OCI-LY1 (cell line): ENCODE data around the gene ASTL.

Experiments used
- H2AFZ ChIP-seq: fragments of 200-600 bp; sonication (generic), shearing (Covaris generic); 2 replicates; pipeline ENCODE4 v1.6.0; 2014; ENCODE audit warnings: antibody characterized with exemption, mild to moderate bottlenecking, low read length
- H3F3A ChIP-seq: fragments of 200-600 bp; sonication (generic), shearing (Covaris generic); 2 replicates; pipeline ENCODE4 v1.6.0; 2014; ENCODE audit warnings: mild to moderate bottlenecking, antibody characterized with exemption, low read length, moderate library complexity; ENCODE audit not compliant: insufficient read depth
- H3K27ac ChIP-seq: fragments of 200-600 bp; sonication (generic); 2 replicates; pipeline ENCODE4 v1.5.1; 2014; ENCODE audit warnings: low read length, mixed run types, mild to moderate bottlenecking, low read depth; ENCODE audit not compliant: poor library complexity, severe bottlenecking
- H3K27me3 ChIP-seq: fragments of 200-600 bp; sonication (generic); 2 replicates; pipeline ENCODE4 v1.6.0; 2014; ENCODE audit warnings: antibody characterized with exemption, mild to moderate bottlenecking, low read length, moderate library complexity; ENCODE audit not compliant: insufficient read depth
- H3K36me3 ChIP-seq: fragments of 200-600 bp; sonication (generic); 2 replicates; pipeline ENCODE4 v1.6.1; 2014; ENCODE audit warnings: mild to moderate bottlenecking, antibody characterized with exemption, low read length, moderate library complexity, mixed read lengths; ENCODE audit not compliant: insufficient read depth
- H3K4me1 ChIP-seq: fragments of 200-600 bp; sonication (generic); 2 replicates; pipeline ENCODE4 v1.5.1; 2014; ENCODE audit warnings: mild to moderate bottlenecking, low read length, moderate library complexity; ENCODE audit not compliant: insufficient read depth, severe bottlenecking
- H3K4me2 ChIP-seq: fragments of 200-600 bp; sonication (generic), shearing (Covaris generic); 2 replicates; pipeline ENCODE4 v1.6.1; 2014; ENCODE audit warnings: low read length
- H3K4me3 ChIP-seq: fragments of 200-600 bp; sonication (generic); 2 replicates; pipeline ENCODE4 v1.5.1; 2014; ENCODE audit warnings: low read length, low read depth, mild to moderate bottlenecking, mixed read lengths; ENCODE audit not compliant: poor library complexity, severe bottlenecking
- H3K79me2 ChIP-seq: fragments of 200-600 bp; shearing (Covaris generic); 2 replicates; pipeline ENCODE4 v1.6.1; 2016; ENCODE audit warnings: mixed run types, low read length, mixed read lengths; ENCODE audit not compliant: insufficient read depth
- H3K9ac ChIP-seq: fragments of 200-600 bp; sonication (generic), shearing (Covaris generic); 2 replicates; pipeline ENCODE4 v1.6.1; 2014; ENCODE audit warnings: mild to moderate bottlenecking, low read length, mixed read lengths
- H3K9me2 ChIP-seq: fragments of 200-600 bp; sonication (generic), shearing (Covaris generic); 2 replicates; pipeline ENCODE4 v1.6.1; 2014; ENCODE audit warnings: low read depth, mild to moderate bottlenecking, low read length, mixed read lengths
- H3K9me3 ChIP-seq: fragments of 200-600 bp; shearing (Covaris generic); 2 replicates; pipeline ENCODE4 v1.6.1; 2014; ENCODE audit warnings: low read length, mixed read lengths
- H4K20me1 ChIP-seq: fragments of 200-600 bp; sonication (generic), shearing (Covaris generic); 2 replicates; pipeline ENCODE4 v1.6.0; 2016; ENCODE audit warnings: mild to moderate bottlenecking, low read length; ENCODE audit not compliant: insufficient read depth
- EZH2 ChIP-seq: fragments of 200-600 bp; sonication (generic), shearing (Covaris generic); IDR thresholded peaks from 2 replicates; pipeline ENCODE4 v1.8.0; 2017; ENCODE audit warnings: borderline replicate concordance, mixed run types, mild to moderate bottlenecking, antibody characterized with exemption, low read length, moderate library complexity, mixed read lengths
- TF ChIP-seq, protein P1 (sequence below): fragments of 200-600 bp; sonication (generic), shearing (Covaris generic); IDR thresholded peaks from 2 replicates; pipeline ENCODE4 v1.5.1; 2017; ENCODE audit warnings: mild to moderate bottlenecking, antibody characterized with exemption, low read length, moderate library complexity, mixed read lengths

ASTL gene

DNA sequence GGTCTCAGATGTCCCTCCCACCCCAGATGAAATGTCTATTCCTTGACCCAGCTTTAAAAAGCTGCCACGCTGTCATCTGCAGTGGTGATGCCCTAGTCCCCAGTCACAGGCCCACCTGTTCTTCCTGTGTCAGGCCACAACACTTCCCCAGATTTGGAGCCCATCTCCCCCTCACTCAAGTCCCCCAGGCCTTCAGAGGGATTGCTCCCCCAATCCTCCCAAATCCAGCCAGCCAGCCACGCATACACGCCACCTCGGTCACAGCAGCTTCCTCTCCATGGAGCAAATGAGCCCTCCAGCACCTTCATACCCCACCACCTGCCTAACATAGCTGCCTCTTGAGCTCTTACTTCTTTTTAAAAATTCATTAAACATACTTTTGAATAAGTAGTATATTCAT is 7.8 kb downstream of the ASTL start:
- no peaks in the 10 kb centered on the region for H3K79me2 ChIP-seq
- H3K4me3 ChIP-seq = no peak overlapping the region
- no peaks in the 10 kb centered on the region for H3F3A ChIP-seq
- H3K27me3 ChIP-seq = peaks cover under 1% of the 10 kb centered on the region; the same call in 1 of the 2 replicates
- no peak for TF ChIP-seq EZH2
- TF ChIP-seq, protein P1, sequence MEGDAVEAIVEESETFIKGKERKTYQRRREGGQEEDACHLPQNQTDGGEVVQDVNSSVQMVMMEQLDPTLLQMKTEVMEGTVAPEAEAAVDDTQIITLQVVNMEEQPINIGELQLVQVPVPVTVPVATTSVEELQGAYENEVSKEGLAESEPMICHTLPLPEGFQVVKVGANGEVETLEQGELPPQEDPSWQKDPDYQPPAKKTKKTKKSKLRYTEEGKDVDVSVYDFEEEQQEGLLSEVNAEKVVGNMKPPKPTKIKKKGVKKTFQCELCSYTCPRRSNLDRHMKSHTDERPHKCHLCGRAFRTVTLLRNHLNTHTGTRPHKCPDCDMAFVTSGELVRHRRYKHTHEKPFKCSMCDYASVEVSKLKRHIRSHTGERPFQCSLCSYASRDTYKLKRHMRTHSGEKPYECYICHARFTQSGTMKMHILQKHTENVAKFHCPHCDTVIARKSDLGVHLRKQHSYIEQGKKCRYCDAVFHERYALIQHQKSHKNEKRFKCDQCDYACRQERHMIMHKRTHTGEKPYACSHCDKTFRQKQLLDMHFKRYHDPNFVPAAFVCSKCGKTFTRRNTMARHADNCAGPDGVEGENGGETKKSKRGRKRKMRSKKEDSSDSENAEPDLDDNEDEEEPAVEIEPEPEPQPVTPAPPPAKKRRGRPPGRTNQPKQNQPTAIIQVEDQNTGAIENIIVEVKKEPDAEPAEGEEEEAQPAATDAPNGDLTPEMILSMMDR = no peak
- no peak overlapping the region for H3K27ac ChIP-seq
- H4K20me1 ChIP-seq = no peaks in the 10 kb centered on the region
- no peaks in the 10 kb centered on the region for H3K4me1 ChIP-seq
- no peak overlapping the region for H2AFZ ChIP-seq
- H3K9me3 ChIP-seq = no peaks in the 10 kb centered on the region
- H3K36me3 ChIP-seq = no peaks in the 10 kb centered on the region
- H3K9me2 ChIP-seq = no peaks in the 10 kb centered on the region
- no peak overlapping the region for H3K9ac ChIP-seq
- H3K4me2 ChIP-seq = no peak overlapping the region

DNA sequence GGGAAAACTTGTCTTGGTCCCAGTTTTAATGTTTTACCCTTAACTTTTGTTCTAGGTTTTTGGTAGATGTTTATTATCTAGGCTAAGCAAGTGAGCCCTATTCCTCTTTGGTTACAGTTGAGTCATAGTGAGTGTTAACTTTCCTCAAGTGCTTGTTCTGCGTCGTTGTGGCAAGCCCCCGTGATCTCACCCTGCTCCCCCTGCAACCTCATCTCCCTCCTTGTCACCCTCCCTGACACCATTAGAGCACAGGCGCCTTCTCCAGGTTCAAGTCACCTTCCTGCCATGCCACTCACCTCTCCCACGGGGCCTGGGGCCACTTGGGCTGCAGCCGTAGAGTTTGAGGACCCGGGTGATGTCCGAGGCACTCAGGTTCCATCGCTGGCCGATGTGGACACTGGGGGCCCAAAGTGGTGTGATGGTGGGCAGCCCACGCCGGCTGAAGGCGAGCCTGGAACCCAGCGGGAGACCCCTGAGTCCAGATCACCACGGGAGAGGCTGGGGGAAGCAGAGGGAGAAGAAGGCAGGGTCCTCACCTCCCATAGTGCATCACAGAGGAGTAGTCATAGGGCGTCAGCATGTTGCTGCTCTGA is 8.7 kb downstream of the ASTL start:
- H3K4me2 ChIP-seq = no peak overlapping the region
- no peaks in the 10 kb centered on the region for H3K79me2 ChIP-seq
- no peaks in the 10 kb centered on the region for H3K4me1 ChIP-seq
- H3K9me3 ChIP-seq = no peaks in the 10 kb centered on the region
- H3K9ac ChIP-seq = no peak overlapping the region
- H2AFZ ChIP-seq = no peak overlapping the region
- no peak overlapping the region for H3K4me3 ChIP-seq
- no peaks in the 10 kb centered on the region for H3K9me2 ChIP-seq
- no peak for TF ChIP-seq EZH2
- TF ChIP-seq, protein P1 = no peak
- H4K20me1 ChIP-seq = no peaks in the 10 kb centered on the region
- H3F3A ChIP-seq = no peaks in the 10 kb centered on the region
- peaks cover 9% of the 10 kb centered on the region; the same call in 1 of the 2 replicates for H3K27me3 ChIP-seq
- no peaks in the 10 kb centered on the region for H3K36me3 ChIP-seq
- no peak overlapping the region for H3K27ac ChIP-seq

DNA sequence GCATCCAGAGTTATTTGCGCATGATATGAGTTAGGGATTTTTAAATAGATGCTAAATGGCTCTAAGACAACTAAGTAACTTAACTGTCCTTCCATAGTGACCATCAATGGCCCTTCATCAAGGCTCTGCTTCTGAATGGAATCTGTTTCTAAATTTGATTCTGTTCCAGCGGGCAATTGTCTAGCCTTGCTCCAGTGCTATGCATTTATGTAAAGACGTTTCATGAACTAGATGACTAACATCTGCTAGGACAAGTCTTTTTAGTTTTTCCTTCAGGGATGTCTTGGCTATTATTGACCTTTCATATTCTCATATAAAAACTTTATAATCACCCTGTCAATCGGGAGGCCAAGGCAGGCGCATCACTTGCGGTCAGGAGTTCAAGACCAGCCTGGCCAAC is 9.8 kb downstream of the ASTL start:
- Histone ChIP-seq H3K9me2 (no peaks in the 10 kb centered on the region), H3K9me3 (no peaks in the 10 kb centered on the region), H3K4me3 (no peak overlapping the region), H3K9ac (no peak overlapping the region), H3K79me2 (no peaks in the 10 kb centered on the region), H4K20me1 (no peaks in the 10 kb centered on the region), H3K4me1 (no peaks in the 10 kb centered on the region), H3K27ac (no peak overlapping the region), H3K4me2 (no peak overlapping the region), H3K27me3 (peaks cover 12% of the 10 kb centered on the region; the same call in 1 of the 2 replicates), H3K36me3 (no peaks in the 10 kb centered on the region), H3F3A (no peaks in the 10 kb centered on the region), H2AFZ (no peak overlapping the region)
- no peak for TF ChIP-seq EZH2
- TF ChIP-seq, protein P1 = no peak
